Panc1 (cell line): ENCODE results near the gene DHX15. TPM values are rescaled to one million over a fixed set of nuclear protein-coding genes. Genes with fewer than 3 reads are reported as not detected.

Experiments used
- ATAC-seq: fragments of 200-7000 bp; cut with Tn5 transposase; 2 replicates; pipeline ENCODE4 v1.9.1; 2020; ENCODE audit warnings: mild to moderate bottlenecking, moderate library complexity
- BruUV-seq: library from RNA; stranded (reverse); fragments of 400-500 nt; replicated peaks from 2 replicates; lab custom pipeline; 2021; lab: Mats Ljungman, UMichigan
- CTCF ChIA-PET: fragments of 300-600 bp; sonication (Branson Sonifier 250); formaldehyde crosslinking; loops from one replicate; lab custom pipeline; 2022; ENCODE audit warnings: antibody characterized with exemption; lab: Charles Lee
- POLR2A ChIA-PET: fragments of 300-600 bp; sonication (Branson Sonifier 250); formaldehyde crosslinking; loops from one replicate; lab custom pipeline; 2022; ENCODE audit warnings: antibody characterized with exemption; lab: Charles Lee
- DNase-seq: peaks from one replicate; pipeline ENCODE4 v3.0.0-alpha.2; 2010; ENCODE audit warnings: low read depth, low spot score
- H3K27ac ChIP-seq: 2 replicates; pipeline ENCODE4 v1.5.1; 2011; ENCODE audit warnings: mild to moderate bottlenecking, low read length, inconsistent platforms
- H3K27me3 ChIP-seq: fragments of 200-500 bp; sonication (Bioruptor generic); 2 replicates; pipeline ENCODE4 v1.6.0; 2014; ENCODE audit warnings: low read length, inconsistent platforms; ENCODE audit not compliant: control insufficient read depth, insufficient read depth
- H3K36me3 ChIP-seq: fragments of 200-500 bp; sonication (Bioruptor generic); 2 replicates; pipeline ENCODE4 v1.5.1; 2014; ENCODE audit warnings: inconsistent platforms, mild to moderate bottlenecking, low read length, moderate library complexity; ENCODE audit not compliant: control insufficient read depth, insufficient read depth
- H3K4me1 ChIP-seq: 2 replicates; pipeline ENCODE4 v1.5.1; 2011; ENCODE audit warnings: inconsistent platforms, mild to moderate bottlenecking, low read length, moderate library complexity; ENCODE audit not compliant: control insufficient read depth, insufficient read depth
- H3K4me3 ChIP-seq, 2 experiments: 2 replicates each; pipeline ENCODE4 v1.5.1; 2011 to 2012; ENCODE audit warnings: low read depth in 2 of 2, low read length in 2 of 2, mild to moderate bottlenecking in 2 of 2, inconsistent platforms in 1 of 2, moderate library complexity in 1 of 2
- H3K9me3 ChIP-seq: fragments of 200-500 bp; sonication (Bioruptor generic); 2 replicates; pipeline ENCODE4 v1.5.1; 2014; ENCODE audit warnings: low read depth, mild to moderate bottlenecking, inconsistent platforms, low read length, moderate library complexity; ENCODE audit not compliant: control insufficient read depth, insufficient read depth
- CTCF ChIP-seq: fragments of 450-650 bp; IDR thresholded peaks from 2 replicates; pipeline ENCODE4 v1.5.1; 2017; ENCODE audit warnings: mild to moderate bottlenecking
- POLR2AphosphoS5 ChIP-seq: IDR thresholded peaks from 2 replicates; pipeline ENCODE4 v1.6.1; 2012; ENCODE audit warnings: mild to moderate bottlenecking, low read depth, low read length, moderate library complexity
- REST ChIP-seq, 2 experiments: IDR thresholded peaks; 2 replicates each; pipeline ENCODE4 v1.6.1; 2011 to 2012; ENCODE audit warnings: low read depth in 2 of 2, control low read depth in 1 of 2, low read length in 1 of 2, mild to moderate bottlenecking in 1 of 2, moderate library complexity in 1 of 2; ENCODE audit not compliant: insufficient read depth in 1 of 2
- SIN3A ChIP-seq: IDR thresholded peaks from 2 replicates; pipeline ENCODE4 v1.6.1; 2012; ENCODE audit warnings: low read depth, mild to moderate bottlenecking, low read length, moderate library complexity, borderline replicate concordance; ENCODE audit not compliant: insufficient read depth
- TCF7L2 ChIP-seq: IDR thresholded peaks from 2 replicates; pipeline ENCODE4 v1.6.1; 2011; ENCODE audit warnings: mild to moderate bottlenecking, low read depth, low read length, inconsistent platforms
- in situ Hi-C: cut with HindIII; loops from 2 replicates; pipeline ENCODE4 v1.10.0; 2016; ENCODE audit warnings: low sequenced_read_pairs, low pct_unique_long_range_greater_than_20kb
- intact Hi-C: fragments of 100-400 bp; cut with micrococcal nuclease; formaldehyde crosslinking; loops from one replicate; pipeline ENCODE4 v1.10.0; 2022; ENCODE audit not compliant: unreplicated experiment
- total RNA-seq: library from RNA; stranded (reverse); gene quantifications from one replicate; pipeline ENCODE4 v1.2.1, GENCODE V29; 2021; ENCODE audit not compliant: unreplicated experiment

DHX15 gene
- total RNA-seq, 1 experiment from 2014 or later: 118 TPM

DNA sequence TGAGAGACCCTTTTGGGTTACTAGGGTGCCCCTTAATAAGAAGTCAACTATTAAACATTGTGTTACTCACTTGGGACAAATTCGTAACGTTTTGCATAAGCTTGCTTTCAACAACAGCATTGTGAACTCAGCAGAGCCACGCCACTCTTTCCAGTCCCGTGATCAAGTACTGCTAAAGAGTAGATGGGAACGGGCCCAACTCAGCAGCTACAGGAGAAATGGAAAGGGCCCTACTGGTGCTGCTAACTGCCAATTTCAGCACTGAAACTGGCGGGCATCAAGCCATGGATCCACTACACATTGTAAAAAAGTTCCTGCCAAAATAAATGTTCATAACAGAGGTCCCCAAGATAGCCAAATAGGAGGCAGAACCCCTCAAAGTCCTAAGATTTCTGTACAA is 19.0 kb upstream of the DHX15 start:
- TF ChIP-seq POLR2AphosphoS5 (no peak), CTCF (no peak), TCF7L2 (no peak), REST (IDR thresholded peaks at IDR 0.05; ENCODE audit: insufficient read depth in 1 of 2, low read depth in 2 of 2, low read length in 1 of 2) (no peak)
- Histone ChIP-seq H3K4me1 (no peaks in the 10 kb centered on the region), H3K9me3 (no peaks in the 10 kb centered on the region), H3K4me3 (no peak overlapping the region), H3K27me3 (no peaks in the 10 kb centered on the region), H3K36me3 (no peaks in the 10 kb centered on the region), H3K27ac (no peak overlapping the region)
- CTCF ChIA-PET: no interaction called here
- POLR2A ChIA-PET: no interaction called here
- no peak for ATAC-seq
- BruUV-seq: no TSS peak
- in situ Hi-C loops: no loop called here
- DNase-seq: no peak
- intact Hi-C loops: no loop called here

GRCh38 chr4:24601121-24601520 is 16.8 kb upstream of the DHX15 start:
- no peak for DNase-seq
- POLR2A ChIA-PET: no interaction called here
- no TSS peak for BruUV-seq
- Histone ChIP-seq H3K27me3 (no peaks in the 10 kb centered on the region), H3K9me3 (no peaks in the 10 kb centered on the region), H3K36me3 (no peaks in the 10 kb centered on the region), H3K27ac (no peak overlapping the region), H3K4me3 (no peak overlapping the region), H3K4me1 (no peaks in the 10 kb centered on the region)
- ATAC-seq: no peak
- no peak for TF ChIP-seq POLR2AphosphoS5
- no peak for TF ChIP-seq CTCF
- no peak for TF ChIP-seq SIN3A
- TF ChIP-seq TCF7L2: no peak
- TF ChIP-seq REST (IDR thresholded peaks at IDR 0.05; ENCODE audit: insufficient read depth in 1 of 2, low read depth in 2 of 2, low read length in 1 of 2): no peak
- in situ Hi-C loops (no loop called here), intact Hi-C loops (no loop called here)
- CTCF ChIA-PET: no interaction called here
